ENCODE measurements around the gene SUMF1.

DNA sequence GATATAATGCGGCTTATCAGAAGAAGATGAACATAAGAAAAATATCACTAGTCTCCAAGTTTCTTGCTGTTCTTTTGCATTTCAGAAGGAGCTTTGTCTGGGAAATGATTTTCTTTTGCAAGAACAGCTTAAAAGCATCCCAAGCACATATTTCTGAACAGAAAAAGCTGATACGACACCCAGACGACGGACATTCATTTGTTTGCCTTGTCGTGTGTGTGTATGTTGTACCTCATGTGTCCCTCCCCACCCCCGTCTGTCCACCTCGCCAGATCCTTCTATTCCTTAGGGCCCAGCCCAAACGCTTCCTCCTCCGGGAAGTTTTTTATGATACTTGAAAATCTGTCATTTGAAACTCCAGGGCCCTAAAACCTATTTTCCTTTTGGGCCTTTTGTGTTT lies 34.9 kb upstream of the SUMF1 start:
- TF ChIP-seq, protein P1, sequence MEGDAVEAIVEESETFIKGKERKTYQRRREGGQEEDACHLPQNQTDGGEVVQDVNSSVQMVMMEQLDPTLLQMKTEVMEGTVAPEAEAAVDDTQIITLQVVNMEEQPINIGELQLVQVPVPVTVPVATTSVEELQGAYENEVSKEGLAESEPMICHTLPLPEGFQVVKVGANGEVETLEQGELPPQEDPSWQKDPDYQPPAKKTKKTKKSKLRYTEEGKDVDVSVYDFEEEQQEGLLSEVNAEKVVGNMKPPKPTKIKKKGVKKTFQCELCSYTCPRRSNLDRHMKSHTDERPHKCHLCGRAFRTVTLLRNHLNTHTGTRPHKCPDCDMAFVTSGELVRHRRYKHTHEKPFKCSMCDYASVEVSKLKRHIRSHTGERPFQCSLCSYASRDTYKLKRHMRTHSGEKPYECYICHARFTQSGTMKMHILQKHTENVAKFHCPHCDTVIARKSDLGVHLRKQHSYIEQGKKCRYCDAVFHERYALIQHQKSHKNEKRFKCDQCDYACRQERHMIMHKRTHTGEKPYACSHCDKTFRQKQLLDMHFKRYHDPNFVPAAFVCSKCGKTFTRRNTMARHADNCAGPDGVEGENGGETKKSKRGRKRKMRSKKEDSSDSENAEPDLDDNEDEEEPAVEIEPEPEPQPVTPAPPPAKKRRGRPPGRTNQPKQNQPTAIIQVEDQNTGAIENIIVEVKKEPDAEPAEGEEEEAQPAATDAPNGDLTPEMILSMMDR (IDR thresholded peaks at IDR 0.05; ENCODE audit: low read length) = no peak
- no peak for TF ChIP-seq EZH2 (IDR thresholded peaks at IDR 0.05; ENCODE audit: borderline replicate concordance, low read length)

All from OCI-LY1 (cell line).